ENCODE results near the gene ABLIM2. TPM values are rescaled to one million over a fixed set of nuclear protein-coding genes. Genes with fewer than 3 reads are reported as not detected.

ABLIM2 gene
- total and polyA plus RNA-seq, 2 of the 13 experiments (the other 11 are each of a cell fraction or from before 2014, with no cell fraction given), result 0.20 to 0.37 TPM

DNA sequence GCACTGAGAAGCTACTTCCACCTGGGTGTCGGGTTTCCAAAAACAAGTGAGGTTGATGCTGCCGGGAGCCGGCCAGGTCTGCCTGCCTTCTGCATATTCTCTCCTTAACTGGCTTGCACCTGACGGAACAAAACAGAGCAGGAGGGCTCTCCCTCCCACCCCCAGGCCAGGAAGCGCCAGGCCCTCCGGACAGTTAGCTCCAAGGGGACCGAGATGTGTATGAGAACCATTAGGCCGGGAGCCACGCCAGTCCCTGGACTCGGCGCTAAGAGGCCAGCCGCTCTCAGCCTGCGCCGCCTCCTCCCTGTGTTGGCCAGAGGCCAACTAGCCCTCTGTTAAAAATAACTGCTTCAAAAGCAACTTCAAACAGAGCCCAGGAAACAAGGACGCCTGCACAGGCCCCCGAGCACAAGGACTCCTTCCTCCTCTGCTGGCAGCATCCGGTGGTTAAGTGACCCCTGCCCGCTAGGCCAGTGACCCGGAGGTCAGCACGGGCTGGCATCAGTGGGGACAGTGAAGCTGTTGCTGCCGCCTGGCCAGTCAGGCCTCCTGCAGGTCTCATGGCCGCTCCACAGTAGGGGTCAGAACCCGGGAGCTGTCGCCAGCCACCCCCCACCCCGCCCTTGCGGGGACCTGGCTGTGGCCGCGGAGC is 107.9 kb downstream of the ABLIM2 start:
- DNase-seq (ENCODE audit: low spot score) (peak; percentile 92), FAIRE-seq (peak; percentile 65), ATAC-seq (peak; percentile 86)
- POLR2A ChIA-PET, result no interaction called here
- H3K4me1 ChIP-seq (ENCODE audit: insufficient read depth, low read length), result peaks cover 95% of the 10 kb centered on the region
- in situ Hi-C loops (cut with HindIII; ENCODE audit: extremely low pct_ligation_motif_present, low pct_unique_long_range_greater_than_20kb) (no loop called here), intact Hi-C loops (cut with micrococcal nuclease; ENCODE audit: unreplicated experiment) (no loop called here)
- H3K4me2 ChIP-seq (ENCODE audit: low read depth, low read length), result peak overlapping the region; percentile 77
- peak overlapping the region; percentile 21 for H2AFZ ChIP-seq (ENCODE audit: low read length)
- H3K9ac ChIP-seq (ENCODE audit: insufficient read depth, low read depth, low read length), result peak overlapping the region; percentile 25
- H3K4me3 ChIP-seq (replicated peaks in 1 of 3; ENCODE audit: insufficient read depth in 1 of 3, low read depth in 2 of 3, low read length in 3 of 3), result peak overlapping the region; percentile 9 to 66 (median 34); a peak in 5 of 6 replicates
- CTCF ChIA-PET (ENCODE audit: low intra/inter-chr PET ratio, low total read pairs), result no interaction called here
- 4% methylated on average over 10 of the region's 28 CpGs for WGBS (ENCODE audit: low lambda C conversion rate)
- no peaks in the 10 kb centered on the region for H3K9me3 ChIP-seq (ENCODE audit: low read length)
- no peaks in the 10 kb centered on the region for H3K36me3 ChIP-seq (replicated peaks in 1 of 2; ENCODE audit: control insufficient read depth in 1 of 2, insufficient read depth in 2 of 2, low read length in 2 of 2)
- H3K27me3 ChIP-seq (ENCODE audit: control insufficient read depth in 1 of 2, insufficient read depth in 2 of 2, low read length in 2 of 2), result peaks cover 4 to 13% of the 10 kb centered on the region in 2 experiments; a peak in 3 of 5 replicates
- H3K79me2 ChIP-seq (ENCODE audit: insufficient read depth, low read length), result no peaks in the 10 kb centered on the region
- no peaks in the 10 kb centered on the region for H4K20me1 ChIP-seq (ENCODE audit: insufficient read depth, low read length)
- no TSS peak for BruUV-seq (replicated peaks)
- peak overlapping the region; percentile 63 for H3K27ac ChIP-seq (ENCODE audit: extremely low read length, insufficient read depth, low read length)
- TF ChIP-seq SP2 (CRISPR knock-in tag; IDR thresholded peaks at IDR 0.05), result no peak
- no peak; the same call in 1 of the 2 replicates for TF ChIP-seq REPIN1 (CRISPR knock-in tag; IDR thresholded peaks at IDR 0.05; ENCODE audit: borderline replicate concordance, low read depth)
- TF ChIP-seq FOXJ3 (CRISPR knock-in tag; IDR thresholded peaks at IDR 0.05; ENCODE audit: borderline replicate concordance), result peak; percentile 26; the same call in 1 of the 2 replicates
- TF ChIP-seq, protein P1, sequence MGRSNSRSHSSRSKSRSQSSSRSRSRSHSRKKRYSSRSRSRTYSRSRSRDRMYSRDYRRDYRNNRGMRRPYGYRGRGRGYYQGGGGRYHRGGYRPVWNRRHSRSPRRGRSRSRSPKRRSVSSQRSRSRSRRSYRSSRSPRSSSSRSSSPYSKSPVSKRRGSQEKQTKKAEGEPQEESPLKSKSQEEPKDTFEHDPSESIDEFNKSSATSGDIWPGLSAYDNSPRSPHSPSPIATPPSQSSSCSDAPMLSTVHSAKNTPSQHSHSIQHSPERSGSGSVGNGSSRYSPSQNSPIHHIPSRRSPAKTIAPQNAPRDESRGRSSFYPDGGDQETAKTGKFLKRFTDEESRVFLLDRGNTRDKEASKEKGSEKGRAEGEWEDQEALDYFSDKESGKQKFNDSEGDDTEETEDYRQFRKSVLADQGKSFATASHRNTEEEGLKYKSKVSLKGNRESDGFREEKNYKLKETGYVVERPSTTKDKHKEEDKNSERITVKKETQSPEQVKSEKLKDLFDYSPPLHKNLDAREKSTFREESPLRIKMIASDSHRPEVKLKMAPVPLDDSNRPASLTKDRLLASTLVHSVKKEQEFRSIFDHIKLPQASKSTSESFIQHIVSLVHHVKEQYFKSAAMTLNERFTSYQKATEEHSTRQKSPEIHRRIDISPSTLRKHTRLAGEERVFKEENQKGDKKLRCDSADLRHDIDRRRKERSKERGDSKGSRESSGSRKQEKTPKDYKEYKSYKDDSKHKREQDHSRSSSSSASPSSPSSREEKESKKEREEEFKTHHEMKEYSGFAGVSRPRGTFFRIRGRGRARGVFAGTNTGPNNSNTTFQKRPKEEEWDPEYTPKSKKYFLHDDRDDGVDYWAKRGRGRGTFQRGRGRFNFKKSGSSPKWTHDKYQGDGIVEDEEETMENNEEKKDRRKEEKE (IDR thresholded peaks at IDR 0.05), result no peak
- TF ChIP-seq, protein P2, sequence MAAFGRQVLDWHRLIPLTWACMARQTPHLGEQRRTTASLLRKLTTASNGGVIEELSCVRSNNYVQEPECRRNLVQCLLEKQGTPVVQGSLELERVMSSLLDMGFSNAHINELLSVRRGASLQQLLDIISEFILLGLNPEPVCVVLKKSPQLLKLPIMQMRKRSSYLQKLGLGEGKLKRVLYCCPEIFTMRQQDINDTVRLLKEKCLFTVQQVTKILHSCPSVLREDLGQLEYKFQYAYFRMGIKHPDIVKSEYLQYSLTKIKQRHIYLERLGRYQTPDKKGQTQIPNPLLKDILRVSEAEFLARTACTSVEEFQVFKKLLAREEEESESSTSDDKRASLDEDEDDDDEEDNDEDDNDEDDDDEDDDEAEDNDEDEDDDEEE (CRISPR knock-in tag; IDR thresholded peaks at IDR 0.05), result no peak
- TF ChIP-seq, protein P3, sequence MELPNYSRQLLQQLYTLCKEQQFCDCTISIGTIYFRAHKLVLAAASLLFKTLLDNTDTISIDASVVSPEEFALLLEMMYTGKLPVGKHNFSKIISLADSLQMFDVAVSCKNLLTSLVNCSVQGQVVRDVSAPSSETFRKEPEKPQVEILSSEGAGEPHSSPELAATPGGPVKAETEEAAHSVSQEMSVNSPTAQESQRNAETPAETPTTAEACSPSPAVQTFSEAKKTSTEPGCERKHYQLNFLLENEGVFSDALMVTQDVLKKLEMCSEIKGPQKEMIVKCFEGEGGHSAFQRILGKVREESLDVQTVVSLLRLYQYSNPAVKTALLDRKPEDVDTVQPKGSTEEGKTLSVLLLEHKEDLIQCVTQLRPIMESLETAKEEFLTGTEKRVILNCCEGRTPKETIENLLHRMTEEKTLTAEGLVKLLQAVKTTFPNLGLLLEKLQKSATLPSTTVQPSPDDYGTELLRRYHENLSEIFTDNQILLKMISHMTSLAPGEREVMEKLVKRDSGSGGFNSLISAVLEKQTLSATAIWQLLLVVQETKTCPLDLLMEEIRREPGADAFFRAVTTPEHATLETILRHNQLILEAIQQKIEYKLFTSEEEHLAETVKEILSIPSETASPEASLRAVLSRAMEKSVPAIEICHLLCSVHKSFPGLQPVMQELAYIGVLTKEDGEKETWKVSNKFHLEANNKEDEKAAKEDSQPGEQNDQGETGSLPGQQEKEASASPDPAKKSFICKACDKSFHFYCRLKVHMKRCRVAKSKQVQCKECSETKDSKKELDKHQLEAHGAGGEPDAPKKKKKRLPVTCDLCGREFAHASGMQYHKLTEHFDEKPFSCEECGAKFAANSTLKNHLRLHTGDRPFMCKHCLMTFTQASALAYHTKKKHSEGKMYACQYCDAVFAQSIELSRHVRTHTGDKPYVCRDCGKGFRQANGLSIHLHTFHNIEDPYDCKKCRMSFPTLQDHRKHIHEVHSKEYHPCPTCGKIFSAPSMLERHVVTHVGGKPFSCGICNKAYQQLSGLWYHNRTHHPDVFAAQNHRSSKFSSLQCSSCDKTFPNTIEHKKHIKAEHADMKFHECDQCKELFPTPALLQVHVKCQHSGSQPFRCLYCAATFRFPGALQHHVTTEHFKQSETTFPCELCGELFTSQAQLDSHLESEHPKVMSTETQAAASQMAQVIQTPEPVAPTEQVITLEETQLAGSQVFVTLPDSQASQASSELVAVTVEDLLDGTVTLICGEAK (IDR thresholded peaks at IDR 0.05), result no peak
- TF ChIP-seq, protein P3 (CRISPR knock-in tag; IDR thresholded peaks at IDR 0.05), result peak; percentile 66; the same call in 1 of the 2 replicates
- TF ChIP-seq ZNF556 (CRISPR knock-in tag; IDR thresholded peaks at IDR 0.05; ENCODE audit: borderline replicate concordance), result peak; percentile 78; the same call in 1 of the 2 replicates
- no peak for TF ChIP-seq GATA4 (IDR thresholded peaks at IDR 0.05; ENCODE audit: borderline replicate concordance, low read depth)

Measured in HepG2 (cell line).